HG03460 (cell line): ENCODE results near the gene UBE2G2.
A peak's percentile ranks its signal among the peaks of the same experiment; 100 is the strongest.

Experiments used
- ATAC-seq: cut with Tn5 transposase; IDR thresholded peaks from one replicate; pipeline ENCODE4 v1.9.1; 2021; ENCODE audit not compliant: unreplicated experiment

UBE2G2 gene

DNA sequence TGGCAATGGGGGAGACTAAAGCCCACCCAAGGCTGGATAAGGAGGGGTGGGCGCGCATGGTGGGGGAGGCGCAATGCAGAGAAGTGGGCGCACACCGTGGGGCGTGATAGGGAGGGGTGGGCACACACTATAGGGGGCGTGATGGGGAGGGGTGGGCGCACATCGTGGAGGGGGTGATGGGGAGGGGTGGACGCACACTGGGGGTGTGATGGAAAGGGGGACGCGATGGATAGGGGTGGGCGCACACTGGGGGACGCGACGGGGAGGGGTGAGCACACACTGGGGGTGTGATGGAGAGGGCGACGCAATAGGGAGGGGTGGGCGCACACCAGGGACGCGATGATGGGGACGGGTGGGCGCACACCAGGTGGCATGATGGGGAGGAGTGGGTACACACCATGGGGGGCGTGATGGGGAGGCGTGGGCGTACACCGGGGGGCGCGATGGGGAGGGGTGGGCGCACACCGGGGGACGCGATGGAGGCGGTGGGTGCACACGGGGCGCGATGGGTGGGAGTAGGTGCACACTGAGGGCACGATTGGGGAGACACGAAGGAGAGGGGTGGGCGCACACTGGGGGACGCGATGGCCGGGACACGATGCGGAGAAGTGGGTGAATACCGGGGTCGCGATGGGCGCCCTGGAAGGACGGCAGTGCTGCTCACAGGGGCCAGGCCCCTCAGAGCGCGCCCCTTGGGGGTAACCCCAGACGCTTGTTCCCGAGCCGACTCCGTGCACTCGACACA, 15.3 kb upstream of the UBE2G2 start:
- ATAC-seq, result no peak

DNA sequence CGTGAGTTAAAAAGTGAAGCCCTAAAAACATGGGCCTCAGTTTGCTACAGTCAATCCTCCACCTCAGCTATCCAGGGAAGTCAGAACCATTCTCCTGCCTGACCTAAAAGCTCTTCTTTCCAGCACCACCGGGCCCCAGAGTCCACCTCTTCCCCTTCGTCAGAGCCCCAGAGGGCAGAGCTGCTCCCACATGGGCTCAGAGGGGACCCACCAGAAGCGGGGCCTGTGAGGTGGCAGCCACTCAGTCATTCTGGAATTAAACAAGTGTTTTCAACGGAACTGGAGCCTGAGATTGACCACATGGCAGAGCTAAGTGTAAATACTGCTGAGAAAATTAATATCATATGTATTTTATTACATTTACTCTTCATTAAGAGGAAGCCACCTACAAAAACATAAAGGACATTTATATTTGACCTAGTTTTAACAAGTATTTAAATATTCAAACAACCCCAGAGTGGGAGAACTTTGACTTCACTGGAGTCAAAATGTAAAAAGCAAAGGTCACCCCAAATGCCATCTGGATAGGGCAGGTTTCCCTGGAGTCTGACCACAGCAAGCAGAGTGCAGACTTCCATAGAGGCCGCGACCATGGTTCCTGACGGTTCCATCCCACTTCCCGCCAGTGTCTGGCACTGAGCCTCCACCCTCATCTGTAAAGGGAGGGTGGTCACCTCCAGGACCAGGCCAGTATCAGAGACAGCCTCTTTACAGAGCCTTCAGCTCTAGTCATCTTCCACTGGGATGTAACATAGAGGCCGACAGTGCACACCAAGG, 14.4 kb upstream of the UBE2G2 start:
- no peak for ATAC-seq

GRCh38 chr21:44815225-44815624, 13.6 kb upstream of the UBE2G2 start:
- no peak for ATAC-seq

- ATAC-seq, result no peak
These were observed 12.9 kb upstream of the UBE2G2 start for GRCh38 chr21:44814498-44815023.

DNA sequence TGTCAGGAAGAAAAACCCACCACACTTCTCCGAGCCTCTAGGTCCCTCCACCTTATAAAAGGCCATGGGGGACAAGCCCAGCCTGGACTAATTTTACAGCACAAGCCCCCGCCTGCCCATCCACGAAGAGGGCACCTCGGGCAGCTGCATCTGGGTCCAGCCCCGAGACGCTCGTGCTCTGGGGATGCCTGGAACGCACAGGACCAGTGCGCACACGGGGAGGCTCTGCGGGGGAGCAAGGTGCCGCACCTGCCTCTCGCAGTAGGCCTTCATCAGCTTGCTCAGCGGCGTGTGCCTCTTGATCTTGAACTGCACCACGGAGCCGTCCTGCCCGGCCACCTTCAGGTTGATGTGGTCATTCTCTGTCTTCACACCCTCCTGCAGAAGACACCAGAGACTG, 12.1 kb upstream of the UBE2G2 start:
- no peak for ATAC-seq

DNA sequence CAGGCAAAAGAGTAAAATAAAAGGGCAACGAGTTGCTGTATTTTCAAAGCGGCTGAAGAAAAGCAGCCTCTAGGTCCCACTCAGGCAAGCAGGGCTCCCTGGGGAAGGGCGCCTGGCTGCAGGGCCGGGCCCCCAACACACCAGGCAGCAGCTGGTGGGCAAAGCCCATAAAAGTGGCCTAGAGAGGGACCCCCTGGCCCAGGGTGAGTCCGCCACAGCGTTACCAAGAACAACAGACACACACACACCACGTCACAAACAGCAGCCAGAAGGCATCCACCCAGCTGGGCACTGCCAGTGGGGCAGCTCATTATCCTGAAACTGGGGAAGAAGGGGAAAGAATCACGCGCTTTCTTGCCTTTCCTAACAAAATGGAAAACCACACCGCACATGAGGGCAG, 11.5 kb upstream of the UBE2G2 start:
- no peak for ATAC-seq

- ATAC-seq, result no peak
These were observed 11.0 kb upstream of the UBE2G2 start for GRCh38 chr21:44812640-44813039.

- no peak for ATAC-seq
These were observed 9.2 kb upstream of the UBE2G2 start for GRCh38 chr21:44810779-44811178.

DNA sequence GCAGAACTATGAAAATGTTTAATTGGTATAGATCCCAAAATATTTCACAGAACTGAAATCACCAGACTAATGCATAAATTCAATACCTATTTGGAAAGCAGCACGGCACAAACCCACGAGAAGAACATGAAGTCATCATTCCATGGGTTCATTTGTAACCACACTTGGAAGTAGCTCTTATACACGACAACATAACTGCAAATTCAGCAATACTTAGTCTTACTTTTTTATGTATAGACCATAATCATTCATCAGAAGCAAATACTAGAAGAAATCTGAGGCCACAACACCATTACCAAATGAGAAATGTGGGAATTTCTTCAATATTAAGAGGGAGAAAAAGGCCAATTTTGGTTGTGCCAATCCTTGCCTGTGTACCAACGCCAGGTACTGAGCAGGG, 4.2 kb upstream of the UBE2G2 start:
- ATAC-seq, result no peak

- no peak for ATAC-seq
These were observed 3.6 kb upstream of the UBE2G2 start for GRCh38 chr21:44805226-44805625.

DNA sequence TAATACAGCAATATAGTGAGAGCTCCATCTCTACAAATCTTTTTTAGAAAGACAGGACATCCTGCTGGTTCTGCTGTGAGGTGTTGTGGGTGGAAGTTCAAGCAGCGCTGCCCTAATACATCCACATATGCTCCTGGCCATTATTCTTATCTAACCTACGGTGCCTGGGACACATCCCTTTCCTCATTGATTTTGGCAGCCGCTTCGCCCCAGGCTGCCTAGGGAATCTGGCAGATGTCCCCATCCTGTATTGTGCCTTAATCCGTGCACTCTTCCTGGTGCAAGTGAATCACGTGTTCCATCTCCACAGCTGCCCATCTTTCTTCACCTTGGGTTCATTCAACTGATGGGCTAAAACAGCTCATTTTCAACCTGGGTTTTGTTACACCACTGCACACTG, 3.1 kb upstream of the UBE2G2 start:
- ATAC-seq, result no peak

- no peak for ATAC-seq
These were observed 2.0 kb upstream of the UBE2G2 start for GRCh38 chr21:44803651-44804050.

DNA sequence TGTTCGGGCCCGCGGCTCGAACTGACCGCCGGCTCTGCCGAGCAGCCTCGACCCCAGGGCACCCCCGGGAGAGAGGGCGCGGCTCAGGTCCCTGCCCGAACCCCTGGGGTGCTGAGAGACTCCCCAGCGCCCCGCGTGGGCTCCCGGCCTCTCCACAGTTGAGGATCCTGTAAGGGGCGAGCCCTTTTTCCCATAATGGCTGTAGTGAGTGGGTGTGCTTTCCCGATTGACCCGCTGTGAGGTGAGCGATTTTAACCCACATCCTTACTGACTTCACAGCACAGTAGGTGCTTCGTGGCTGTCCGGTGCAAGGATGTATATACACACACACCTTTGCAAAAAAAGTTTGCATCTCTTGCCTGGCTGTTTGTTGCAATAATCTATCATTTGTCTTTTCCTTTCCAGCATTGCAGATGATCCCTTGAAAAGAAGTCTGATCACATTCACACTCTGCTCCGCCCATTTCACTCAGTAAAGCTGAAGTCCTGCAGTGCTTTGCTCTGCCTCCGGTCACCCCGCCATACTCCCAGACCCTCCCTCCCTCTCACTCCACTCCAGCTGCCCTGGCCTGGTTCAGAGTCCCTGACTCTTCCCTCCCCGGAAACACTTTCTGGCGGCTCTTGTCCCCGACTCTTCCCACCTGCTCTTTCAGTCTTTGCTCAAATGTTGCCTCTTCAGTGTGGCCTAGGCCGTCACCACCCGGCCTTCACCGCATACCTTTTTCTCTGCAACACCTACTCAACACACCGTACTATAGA, 955 bp upstream of the UBE2G2 start:
- no peak for ATAC-seq

- ATAC-seq, result no peak
These were observed 601 bp downstream of the UBE2G2 start for GRCh38 chr21:44800971-44801467.

- ATAC-seq, result no peak
These were observed 1.5 kb downstream of the UBE2G2 start for GRCh38 chr21:44800103-44800502.

GRCh38 chr21:44799646-44800045, 2.0 kb downstream of the UBE2G2 start:
- no peak for ATAC-seq

DNA sequence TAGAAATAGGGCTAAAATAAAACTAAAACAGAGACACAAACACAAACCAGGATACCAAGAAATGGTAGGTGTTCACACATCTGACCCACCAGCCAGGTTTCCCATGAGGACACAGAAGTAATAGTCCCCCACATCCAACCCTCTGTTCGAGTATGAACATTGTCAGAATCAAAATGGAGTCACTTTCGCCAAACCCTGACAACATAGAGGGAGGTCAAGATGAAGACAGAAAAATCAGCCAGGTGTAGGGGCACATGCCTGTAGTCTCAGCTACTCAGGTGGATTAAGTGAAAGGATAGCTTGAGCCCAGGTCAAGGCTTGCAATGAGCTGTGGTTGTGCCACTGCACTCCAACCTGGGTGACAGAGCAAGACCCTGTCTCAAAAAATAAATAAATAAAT, 3.8 kb downstream of the UBE2G2 start:
- ATAC-seq, result no peak

DNA sequence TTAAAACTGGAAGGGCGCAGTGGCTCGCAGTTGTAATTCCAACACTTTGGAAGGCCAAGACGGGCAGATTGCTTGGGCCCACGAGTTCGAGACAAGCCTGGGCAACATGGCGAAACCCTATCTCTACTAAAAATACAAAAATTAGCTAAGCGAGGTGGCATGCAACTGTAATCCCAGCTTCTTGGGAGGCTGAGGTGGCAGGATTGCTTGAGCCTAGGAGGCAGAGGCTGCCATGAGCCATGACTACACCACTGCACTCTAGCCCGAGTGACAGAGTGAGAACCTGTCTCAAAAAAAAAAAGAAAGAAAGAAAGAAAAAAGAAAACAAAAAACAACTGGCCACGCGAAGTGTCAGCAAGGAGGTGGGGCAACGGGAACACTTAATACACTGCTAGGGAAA, 6.3 kb downstream of the UBE2G2 start:
- no peak for ATAC-seq

DNA sequence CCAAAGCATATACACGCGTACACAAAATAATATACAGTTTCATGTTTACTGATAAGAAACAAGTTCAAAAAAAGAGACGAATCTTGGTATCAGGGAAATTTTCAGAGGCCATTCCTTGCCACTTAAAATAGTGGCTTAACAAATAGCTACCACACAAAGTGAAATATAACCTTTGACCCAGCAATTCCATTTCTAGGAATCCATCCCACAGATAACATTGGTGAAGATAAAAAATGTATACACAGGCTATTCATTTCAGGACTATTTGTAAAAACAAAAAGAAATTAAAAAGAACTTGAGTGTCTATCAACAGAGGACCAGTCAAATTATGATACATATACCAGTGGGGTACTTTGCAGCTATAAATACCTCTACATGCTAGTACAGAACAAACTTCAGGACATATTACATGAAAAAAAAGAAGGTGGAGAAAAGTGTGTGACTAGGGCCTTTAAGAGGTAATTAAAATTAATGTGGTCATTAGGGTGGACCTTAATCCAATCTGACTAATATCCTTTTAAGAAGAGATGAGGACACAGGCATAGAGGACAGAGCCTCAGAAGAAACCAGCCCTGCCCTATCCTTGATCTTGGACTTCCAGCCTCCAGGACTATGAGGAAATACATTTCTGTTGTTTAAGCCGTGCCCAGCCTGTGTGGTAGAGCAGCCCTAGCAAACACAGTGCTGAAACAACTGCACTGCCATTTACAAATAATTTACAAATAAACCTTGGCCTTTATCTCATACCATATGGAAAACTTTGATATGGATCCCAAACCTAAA, 7.8 kb downstream of the UBE2G2 start:
- ATAC-seq, result no peak

- ATAC-seq, result peak; percentile 72
These were observed 8.7 kb downstream of the UBE2G2 start for GRCh38 chr21:44792702-44793591.
